IPS DF 6.9 (cell line): ENCODE measurements around the gene TMCO2.

ENCODE experiments used
- DNase-seq: peaks from one replicate; pipeline ENCODE4 v3.0.0-alpha.2; 2013; ENCODE audit warnings: low read depth, low spot score
- H3K27ac ChIP-seq: one replicate; pipeline ENCODE4 v1.5.1; 2013; ENCODE audit warnings: low read length, control low read depth
- H3K27me3 ChIP-seq: 2 replicates; pipeline ENCODE4 v1.6.1; 2013; ENCODE audit warnings: mild to moderate bottlenecking, low read length; ENCODE audit not compliant: control insufficient read depth, insufficient read depth
- H3K36me3 ChIP-seq: 2 replicates; pipeline ENCODE4 v1.6.1; 2013; ENCODE audit warnings: low read length; ENCODE audit not compliant: control insufficient read depth, insufficient read depth
- H3K4me1 ChIP-seq: 2 replicates; pipeline ENCODE4 v1.6.1; 2013; ENCODE audit warnings: low read length; ENCODE audit not compliant: control insufficient read depth, insufficient read depth
- H3K4me3 ChIP-seq: 2 replicates; pipeline ENCODE4 v1.5.1; 2013; ENCODE audit warnings: mild to moderate bottlenecking, low read length
- H3K9me3 ChIP-seq: 2 replicates; pipeline ENCODE4 v1.6.1; 2013; ENCODE audit warnings: low read length, inconsistent platforms; ENCODE audit not compliant: control insufficient read depth, insufficient read depth
- WGBS: extraction: QIAGEN DNeasy Blood & Tissue Kit; methylation state at CpG from one replicate; pipeline ENCODE4 v1.1.7; 2013; ENCODE audit warnings: mixed read lengths, missing lambda C conversion rate; ENCODE audit not compliant: insufficient read length, insufficient coverage; 5-methylcytosine and 5-hydroxymethylcytosine counted together

TMCO2 gene

GRCh38 chr1:40257313-40257687, 9.6 kb downstream of the TMCO2 start:
- H3K36me3 ChIP-seq: peaks cover 9% of the 10 kb centered on the region; the same call in 1 of the 2 replicates
- peak; percentile 1 for DNase-seq
- peak overlapping the region; percentile 73 for H3K4me3 ChIP-seq
- H3K9me3 ChIP-seq: no peaks in the 10 kb centered on the region
- H3K27ac ChIP-seq: no peak overlapping the region
- no peaks in the 10 kb centered on the region for H3K27me3 ChIP-seq
- WGBS: no CpG with 5 or more reads among the region's 16 CpGs
- H3K4me1 ChIP-seq: no peaks in the 10 kb centered on the region

GRCh38 chr1:40257688-40258444, 10.1 kb downstream of the TMCO2 start, which contains the start of gene ZMPSTE24:
Gene ZMPSTE24 (plus strand): TSS chr1:40258236. CDS start chr1:40258272, 36 bp downstream.
- H3K27ac ChIP-seq: no peak within 1 kb of the TSS
- H3K36me3 ChIP-seq: peaks cover 9% of the 10 kb centered on the region; the same call in 1 of the 2 replicates
- no peaks in the 10 kb centered on the region for H3K9me3 ChIP-seq
- no peaks in the 10 kb centered on the region for H3K4me1 ChIP-seq
- no peaks in the 10 kb centered on the region for H3K27me3 ChIP-seq
- no CpG with 5 or more reads among the region's 48 CpGs for whole genome bisulfite sequencing
- H3K4me3 ChIP-seq: peak within 1 kb of the TSS; percentile 94
- peak; percentile 91 for DNase-seq

- peaks cover 9% of the 10 kb centered on the region; the same call in 1 of the 2 replicates for H3K36me3 ChIP-seq
- no peaks in the 10 kb centered on the region for H3K27me3 ChIP-seq
- WGBS: no CpG with 5 or more reads among the region's 10 CpGs
- peak overlapping the region; percentile 94 for H3K4me3 ChIP-seq
- no peak overlapping the region for H3K27ac ChIP-seq
- no peaks in the 10 kb centered on the region for H3K9me3 ChIP-seq
- no peaks in the 10 kb centered on the region for H3K4me1 ChIP-seq
- peak; percentile 1 for DNase-seq
These were observed 10.7 kb downstream of the TMCO2 start for GRCh38 chr1:40258445-40258769.

GRCh38 chr1:40264354-40264781, 16.6 kb downstream of the TMCO2 start:
- no CpG with 5 or more reads among the region's 3 CpGs for WGBS
- Histone ChIP-seq H3K4me3 (no peak overlapping the region), H3K27ac (no peak overlapping the region)

GRCh38 chr1:40265298-40265697, 17.6 kb downstream of the TMCO2 start:
- H3K4me3 ChIP-seq: no peak overlapping the region
- no peak for DNase-seq
- H3K9me3 ChIP-seq: no peaks in the 10 kb centered on the region
- H3K4me1 ChIP-seq: no peaks in the 10 kb centered on the region
- peaks cover 7% of the 10 kb centered on the region; the same call in 1 of the 2 replicates for H3K36me3 ChIP-seq
- H3K27ac ChIP-seq: no peak overlapping the region
- H3K27me3 ChIP-seq: no peaks in the 10 kb centered on the region

More at GRCh38 chr1:40264354-40264781, 16.6 kb downstream of the TMCO2 start:
- Histone ChIP-seq H3K9me3 (no peaks in the 10 kb centered on the region), H3K36me3 (peaks cover 9% of the 10 kb centered on the region; the same call in 1 of the 2 replicates), H3K27me3 (no peaks in the 10 kb centered on the region), H3K4me1 (no peaks in the 10 kb centered on the region)
- DNase-seq: no peak

- H3K9me3 ChIP-seq: no peaks in the 10 kb centered on the region
- peaks cover 5% of the 10 kb centered on the region; the same call in 1 of the 2 replicates for H3K36me3 ChIP-seq
- no peaks in the 10 kb centered on the region for H3K4me1 ChIP-seq
- H3K27ac ChIP-seq: no peak overlapping the region
- H3K4me3 ChIP-seq: no peak overlapping the region
- no peak for DNase-seq
- no peaks in the 10 kb centered on the region for H3K27me3 ChIP-seq
These were observed 18.2 kb downstream of the TMCO2 start for GRCh38 chr1:40265919-40266318.

GRCh38 chr1:40266786-40267535, 19.2 kb downstream of the TMCO2 start:
- no peaks in the 10 kb centered on the region for H3K4me1 ChIP-seq
- no CpG with 5 or more reads among the region's 6 CpGs for WGBS
- H3K27me3 ChIP-seq: no peaks in the 10 kb centered on the region
- no peak overlapping the region for H3K4me3 ChIP-seq
- no peak overlapping the region for H3K27ac ChIP-seq
- DNase-seq: no peak
- no peaks in the 10 kb centered on the region for H3K9me3 ChIP-seq
- H3K36me3 ChIP-seq: no peaks in the 10 kb centered on the region; the same call in 1 of the 2 replicates

GRCh38 chr1:40267767-40268187, 20.0 kb downstream of the TMCO2 start:
- no peak for DNase-seq
- H3K27me3 ChIP-seq: no peaks in the 10 kb centered on the region
- H3K9me3 ChIP-seq: no peaks in the 10 kb centered on the region
- no CpG with 5 or more reads among the region's 2 CpGs for WGBS
- no peak overlapping the region for H3K4me3 ChIP-seq
- no peak overlapping the region for H3K27ac ChIP-seq
- no peaks in the 10 kb centered on the region for H3K4me1 ChIP-seq
- no peaks in the 10 kb centered on the region; the same call in 1 of the 2 replicates for H3K36me3 ChIP-seq

- Histone ChIP-seq H3K36me3 (no peaks in the 10 kb centered on the region; the same call in 1 of the 2 replicates), H3K27me3 (no peaks in the 10 kb centered on the region), H3K27ac (no peak overlapping the region)
These were observed 20.5 kb downstream of the TMCO2 start for GRCh38 chr1:40268211-40268610.

GRCh38 chr1:40270152-40270834, 22.6 kb downstream of the TMCO2 start:
- H3K36me3 ChIP-seq: peaks cover 3% of the 10 kb centered on the region; the same call in 1 of the 2 replicates
- H3K27ac ChIP-seq: no peak overlapping the region
- 100% methylated on average over 1 of the region's 3 CpGs for WGBS
- no peaks in the 10 kb centered on the region for H3K9me3 ChIP-seq
- H3K4me1 ChIP-seq: no peaks in the 10 kb centered on the region
- no peak for DNase-seq
- H3K27me3 ChIP-seq: no peaks in the 10 kb centered on the region
- H3K4me3 ChIP-seq: no peak overlapping the region

More at GRCh38 chr1:40268211-40268610, 20.5 kb downstream of the TMCO2 start:
- no peaks in the 10 kb centered on the region for H3K9me3 ChIP-seq
- DNase-seq: no peak
- no peaks in the 10 kb centered on the region for H3K4me1 ChIP-seq
- no peak overlapping the region for H3K4me3 ChIP-seq
